NCI-H69 (cell line): ENCODE measurements around the gene ARL15.

Experiments
- DNase-seq: peaks from one replicate; lab custom pipeline; 2025; lab: John Stamatoyannopoulos, UW

The ARL15 gene

DNA sequence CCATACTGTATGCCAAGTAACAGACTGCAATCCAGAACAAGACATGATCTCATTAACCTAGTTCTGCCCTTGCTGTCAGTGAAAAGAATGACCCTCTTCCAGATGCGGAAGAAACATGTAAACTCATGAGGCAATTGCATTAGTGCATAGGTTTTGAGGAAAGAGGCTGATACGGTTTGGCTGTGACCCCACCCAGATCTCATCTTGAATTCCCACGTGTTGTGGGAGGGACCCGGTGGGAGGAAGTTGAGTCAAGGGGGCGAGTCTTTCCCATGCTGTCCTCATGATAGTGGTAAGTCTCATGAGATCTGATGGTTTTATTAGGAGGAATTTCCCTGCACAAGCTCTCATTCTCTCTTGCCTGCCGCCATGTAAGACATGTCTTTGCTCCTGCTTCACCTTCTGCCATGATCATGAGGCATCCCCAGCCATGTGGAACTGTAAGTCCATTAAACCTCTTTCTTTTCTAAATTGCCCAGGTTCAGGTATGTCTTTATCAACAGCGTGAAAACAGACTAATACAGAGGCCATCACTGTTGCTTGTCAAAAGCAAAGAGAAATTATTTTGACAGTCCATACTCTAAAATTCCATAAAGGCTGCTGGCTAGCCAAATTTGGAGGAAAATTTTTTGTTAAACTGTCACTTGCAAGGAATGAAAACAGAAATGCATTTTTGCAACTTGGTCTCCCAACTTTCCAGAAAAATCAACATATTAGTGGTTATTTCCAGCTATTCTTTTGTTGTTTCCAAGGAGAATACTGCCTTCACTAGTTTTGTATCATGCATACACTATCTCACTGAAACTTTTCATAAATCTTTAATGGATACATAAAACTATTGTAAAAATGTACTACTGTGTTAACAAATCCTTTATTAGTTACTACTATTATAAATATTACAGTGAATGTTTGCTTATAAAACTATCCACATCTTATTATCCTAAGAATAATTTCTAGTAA, 3.2 kb upstream of the ARL15 start:
- no peak for DNase-seq

DNA sequence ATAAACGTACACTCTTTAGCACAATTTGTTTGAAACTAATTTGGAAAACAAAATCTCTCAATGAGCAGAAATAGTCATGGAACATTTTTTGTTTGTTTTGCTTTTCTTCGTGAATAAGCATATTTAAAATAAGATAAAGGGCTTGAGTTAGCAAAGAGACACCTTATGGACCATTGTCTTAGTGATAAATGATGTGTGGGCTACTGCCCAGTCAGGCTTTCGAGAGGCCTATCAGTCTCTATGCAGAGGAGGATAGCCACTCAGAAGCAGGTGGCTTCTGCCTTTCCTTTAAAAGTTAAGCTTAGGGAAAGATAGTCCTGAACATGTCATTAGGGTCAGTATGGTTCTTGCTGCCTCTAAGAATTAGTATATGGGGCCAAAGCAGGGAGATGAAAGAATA, 2.1 kb upstream of the ARL15 start:
- DNase-seq = no peak

DNA sequence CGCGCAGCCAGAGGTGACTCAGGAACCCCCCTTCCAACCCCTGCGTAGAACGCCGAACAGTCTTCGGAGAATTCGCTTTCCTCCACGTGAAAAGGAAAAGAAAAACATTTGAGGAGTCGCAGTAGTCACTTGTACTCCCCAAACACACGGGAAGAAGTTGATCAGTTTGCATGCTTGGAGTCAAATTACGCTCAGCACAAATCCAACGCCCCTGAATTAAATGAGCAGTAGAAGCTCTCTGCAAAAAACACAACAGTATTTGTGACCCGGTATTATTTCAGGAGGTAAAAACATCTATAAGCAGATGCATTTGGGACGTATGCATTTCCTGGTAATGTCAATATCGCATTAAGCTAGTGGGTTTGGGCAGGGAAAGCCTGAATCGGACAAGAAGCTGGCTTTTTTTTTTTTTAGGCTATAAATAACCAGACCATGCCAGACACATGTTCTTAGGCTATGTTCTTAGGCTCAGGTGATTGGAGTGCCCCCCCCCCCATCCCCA, 854 bp upstream of the ARL15 start:
- DNase-seq = peak; percentile 74

DNA sequence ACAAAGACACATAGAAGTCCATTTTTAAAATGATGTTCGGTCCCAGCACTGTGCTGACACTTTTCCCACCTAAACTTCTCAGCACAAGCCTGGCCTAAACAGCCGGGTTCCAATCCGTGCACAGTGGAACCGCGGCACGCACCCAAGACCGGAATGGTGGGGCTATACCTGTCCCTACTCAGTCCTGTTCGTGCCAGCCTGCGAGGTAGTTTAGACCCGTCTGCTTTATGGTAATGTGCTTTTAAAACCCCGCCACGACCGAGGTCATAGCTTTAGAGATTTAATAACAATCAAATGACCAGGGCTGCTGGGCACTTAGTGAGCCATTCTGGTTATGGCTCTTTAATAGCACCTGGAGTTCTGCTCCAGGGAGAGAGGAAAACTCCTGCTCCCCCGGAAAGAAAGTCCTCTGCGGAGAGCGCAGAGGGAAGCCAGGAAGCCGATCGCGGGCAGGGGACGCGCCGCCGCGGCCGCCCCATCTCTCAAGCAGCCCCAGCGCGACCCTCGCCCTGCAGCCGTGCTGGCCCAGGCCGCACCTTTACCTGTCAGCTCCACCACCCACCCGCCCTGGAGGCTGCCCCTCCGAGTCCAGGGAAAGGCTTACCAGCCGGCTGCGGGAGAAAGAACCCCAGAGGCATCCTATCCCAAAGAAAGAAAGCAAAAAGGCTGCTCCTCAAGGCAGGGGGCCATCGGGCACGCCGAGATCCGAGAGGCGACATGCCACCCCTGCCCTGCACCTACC, 511 bp downstream of the ARL15 start:
- DNase-seq = peak; percentile 85

DNA sequence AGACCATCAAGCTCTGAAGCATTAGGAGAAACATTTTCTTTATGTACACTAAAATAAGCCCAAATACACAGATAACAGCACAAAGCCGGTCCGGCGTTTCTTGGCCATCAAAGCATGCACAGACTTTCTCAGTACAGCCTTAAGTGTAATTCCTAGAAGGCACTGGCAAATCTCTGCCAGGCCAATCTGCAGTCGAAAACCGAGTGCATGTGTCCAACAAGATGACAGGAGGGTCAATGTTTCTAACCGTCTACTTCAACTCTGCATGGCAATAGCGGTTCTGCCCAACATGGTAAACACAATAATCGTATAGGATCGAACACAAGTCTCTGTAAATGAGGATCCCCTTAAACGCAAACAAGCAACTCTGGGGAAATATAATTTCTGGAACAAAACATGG, 1.1 kb downstream of the ARL15 start:
- peak; percentile 65 for DNase-seq

DNA sequence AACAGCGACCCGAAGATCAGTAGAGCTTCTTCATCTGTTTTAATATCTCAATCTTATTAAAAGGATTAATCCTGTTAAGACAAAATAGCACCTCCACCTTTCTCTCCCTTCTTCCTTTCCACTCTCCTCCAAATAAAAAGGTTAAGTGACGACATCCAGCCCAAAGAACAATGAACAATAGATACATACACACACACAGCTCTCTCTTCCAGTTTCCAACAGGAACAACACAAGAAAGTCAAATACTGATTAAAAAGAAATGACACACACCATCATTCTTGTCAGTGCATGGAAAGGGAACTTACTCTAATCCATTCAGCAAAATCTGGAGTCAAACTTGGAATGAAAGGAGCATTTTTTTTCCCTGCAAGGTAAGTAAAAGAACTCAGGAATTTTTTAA, 2.8 kb downstream of the ARL15 start:
- DNase-seq = no peak

DNA sequence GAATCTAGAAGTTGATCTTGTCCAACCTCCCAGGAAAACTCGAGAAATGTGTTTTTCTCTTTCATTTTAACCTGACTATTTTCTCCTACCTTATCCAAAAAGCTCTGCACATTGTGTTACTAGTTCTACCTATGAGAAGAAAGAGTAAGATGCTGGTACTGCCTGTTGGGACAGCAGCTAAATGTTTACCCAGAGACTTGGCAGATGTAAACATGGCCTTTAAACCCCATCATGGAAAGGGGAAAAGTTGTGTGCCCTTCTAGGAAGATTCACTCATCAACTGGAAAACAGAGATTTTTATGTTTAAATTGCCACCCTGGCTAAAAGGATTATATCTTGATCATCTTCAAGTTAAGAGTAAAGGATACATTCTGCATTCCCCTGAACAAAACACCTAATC, 3.5 kb downstream of the ARL15 start:
- DNase-seq = no peak

DNA sequence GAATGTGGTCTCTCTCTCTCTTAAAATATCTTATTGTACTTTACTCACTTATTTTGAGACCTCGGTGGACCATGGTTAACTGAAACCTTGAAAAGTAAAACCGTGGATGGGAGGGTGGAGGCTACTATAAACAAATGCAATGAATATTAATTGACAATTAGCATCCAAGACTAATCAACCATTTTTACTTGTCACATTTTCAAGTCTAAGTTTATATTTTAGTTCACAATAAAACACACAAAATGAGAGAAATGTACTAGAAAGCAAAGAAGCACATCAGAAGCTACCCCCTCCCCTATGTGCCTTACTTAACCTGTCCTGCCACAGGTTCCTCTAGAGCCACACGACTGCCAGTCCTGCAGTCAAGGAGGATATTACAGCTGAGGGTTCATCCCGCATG, 4.6 kb downstream of the ARL15 start:
- no peak for DNase-seq

DNA sequence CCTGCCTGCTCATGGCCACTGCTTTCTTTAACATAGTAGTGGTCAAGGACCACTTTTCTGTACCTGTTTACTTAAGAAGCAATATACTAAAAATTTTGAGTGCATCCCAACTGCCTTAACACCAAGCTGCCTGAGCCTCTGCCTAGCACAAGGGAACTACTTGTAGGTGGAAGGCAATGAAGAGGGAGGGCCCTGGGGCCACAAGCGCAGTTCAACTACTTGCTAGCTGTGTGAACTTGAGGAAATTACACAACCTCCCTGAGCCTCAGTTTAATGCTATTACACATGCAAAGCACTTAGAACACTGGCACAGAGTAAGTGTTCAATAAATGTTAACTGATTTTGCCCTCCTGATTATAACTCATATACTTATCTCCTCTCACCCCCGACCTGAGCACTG, 6.3 kb downstream of the ARL15 start:
- no peak for DNase-seq

DNA sequence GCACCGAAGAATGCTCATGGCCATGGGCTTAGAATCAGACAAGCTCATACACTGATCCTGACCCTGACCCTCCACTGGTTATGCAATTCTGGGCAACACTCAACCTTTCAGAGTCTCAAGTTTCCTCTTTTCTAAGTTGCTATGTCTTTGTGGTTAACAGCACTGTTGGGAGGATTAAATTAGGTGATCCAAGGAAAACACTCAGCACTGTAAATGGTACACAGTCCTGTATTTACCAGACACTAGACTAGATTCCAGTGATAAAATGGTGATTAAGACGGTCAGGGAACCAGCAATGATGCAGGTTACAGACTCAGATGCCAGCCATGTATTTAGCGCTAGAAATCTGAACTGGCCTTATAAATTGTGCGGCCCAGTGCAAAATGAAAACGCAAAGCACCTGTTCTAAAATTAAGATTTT, 8.1 kb downstream of the ARL15 start:
- DNase-seq = peak; percentile 12

DNA sequence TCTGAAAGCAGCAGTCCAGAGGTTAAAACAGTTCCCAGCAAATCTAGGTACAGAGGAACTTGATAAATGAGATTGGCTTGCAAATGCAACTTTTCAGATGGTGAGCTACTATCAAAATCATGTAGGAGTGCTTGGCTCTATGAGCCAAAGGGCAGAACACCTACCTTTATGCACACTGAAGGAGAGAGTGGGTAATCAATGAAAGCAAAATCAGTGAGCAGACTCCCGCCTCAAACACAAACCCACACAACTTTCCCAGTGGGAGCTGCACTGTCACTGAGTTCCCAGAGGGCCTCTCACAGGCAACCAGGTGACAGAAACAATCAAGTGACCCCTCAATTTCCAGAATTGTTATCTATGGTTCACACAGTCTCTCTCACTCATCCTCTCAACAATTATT, 8.5 kb downstream of the ARL15 start:
- DNase-seq = no peak

DNA sequence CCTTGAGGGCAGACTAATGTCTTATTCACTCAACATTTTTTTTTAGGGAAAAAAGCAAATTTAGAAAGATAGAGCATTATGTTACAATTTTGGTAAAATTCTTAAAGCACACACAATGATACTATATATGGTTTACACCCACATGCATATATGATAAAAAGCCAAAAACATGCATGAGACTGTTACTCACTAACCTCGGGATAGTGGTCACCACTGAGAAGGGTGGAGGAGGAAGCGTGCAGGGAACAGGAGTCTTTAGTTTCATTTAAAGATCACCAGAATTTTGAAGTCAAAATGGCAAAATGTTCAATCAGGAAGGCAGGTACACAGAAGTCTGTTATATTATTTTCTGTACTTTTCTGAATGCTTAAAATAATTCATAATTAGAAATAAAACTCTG, 9.2 kb downstream of the ARL15 start:
- no peak for DNase-seq

DNA sequence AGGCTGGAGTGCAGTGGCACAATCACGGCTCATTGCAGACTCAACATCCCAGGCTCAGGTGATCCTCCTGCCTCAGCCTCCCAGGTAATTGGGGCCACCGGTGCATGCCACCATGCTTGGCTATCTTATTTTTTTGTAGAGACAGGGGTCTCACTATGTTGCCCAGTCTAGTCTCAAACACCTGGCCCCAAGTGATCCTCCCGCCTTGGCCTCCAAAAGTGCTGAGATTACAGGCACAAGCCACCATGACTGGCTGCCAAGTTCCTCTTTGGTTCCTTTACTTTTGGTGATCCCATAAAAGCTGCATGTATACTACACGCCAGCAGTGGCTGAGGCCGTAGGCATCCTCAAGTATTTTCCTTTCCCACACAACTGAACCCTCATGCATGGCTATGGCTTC, 11.4 kb downstream of the ARL15 start:
- DNase-seq = no peak

DNA sequence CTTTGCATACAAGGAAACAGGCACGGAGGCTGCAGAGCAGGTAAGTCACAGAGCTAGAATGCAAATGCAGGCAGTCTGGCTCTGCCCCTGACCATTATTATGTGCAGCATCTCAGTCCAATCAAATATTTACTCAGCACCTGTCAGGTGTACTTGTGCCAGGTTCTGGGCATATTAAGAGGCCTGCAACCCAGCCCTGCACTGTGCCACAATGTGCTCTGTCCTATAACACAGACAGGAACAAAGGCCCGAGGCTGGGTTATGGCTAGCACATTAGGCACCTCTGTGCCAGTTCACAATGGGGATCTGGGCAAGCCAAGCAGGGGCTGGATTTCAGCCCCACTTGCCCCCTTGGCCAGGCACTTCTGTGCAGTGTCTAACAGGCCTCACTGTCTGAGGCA, 14.0 kb downstream of the ARL15 start:
- peak; percentile 95 for DNase-seq

DNA sequence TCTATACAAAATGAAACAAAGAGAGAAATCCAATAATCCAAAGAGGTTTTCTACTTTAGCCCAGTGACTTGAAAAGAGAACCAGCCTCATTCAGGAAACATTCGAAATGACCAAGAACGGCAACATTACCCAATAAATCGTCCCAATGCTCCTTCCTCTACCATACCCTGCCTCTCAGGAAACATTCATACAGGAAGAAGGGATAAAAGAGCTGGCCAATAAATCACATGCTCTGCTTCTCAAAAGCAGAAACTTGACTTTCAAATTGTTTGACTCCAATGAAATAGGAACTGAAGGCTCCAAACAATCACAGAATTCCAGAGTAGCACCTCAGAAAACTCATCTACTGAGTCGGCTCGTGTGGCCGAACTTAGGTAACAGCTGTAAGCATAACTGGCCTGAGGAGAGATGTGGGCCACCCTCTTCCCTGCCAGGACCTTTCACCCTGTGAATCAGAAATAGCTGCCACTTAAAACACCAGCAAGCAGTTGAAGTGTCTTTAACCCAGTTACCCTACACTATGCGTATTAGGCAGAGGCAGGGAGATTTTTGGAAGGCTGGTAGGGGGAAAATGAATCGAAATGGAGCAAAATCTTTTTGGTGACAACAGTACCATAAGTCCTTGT, 14.6 kb downstream of the ARL15 start:
- peak; percentile 53 for DNase-seq

DNA sequence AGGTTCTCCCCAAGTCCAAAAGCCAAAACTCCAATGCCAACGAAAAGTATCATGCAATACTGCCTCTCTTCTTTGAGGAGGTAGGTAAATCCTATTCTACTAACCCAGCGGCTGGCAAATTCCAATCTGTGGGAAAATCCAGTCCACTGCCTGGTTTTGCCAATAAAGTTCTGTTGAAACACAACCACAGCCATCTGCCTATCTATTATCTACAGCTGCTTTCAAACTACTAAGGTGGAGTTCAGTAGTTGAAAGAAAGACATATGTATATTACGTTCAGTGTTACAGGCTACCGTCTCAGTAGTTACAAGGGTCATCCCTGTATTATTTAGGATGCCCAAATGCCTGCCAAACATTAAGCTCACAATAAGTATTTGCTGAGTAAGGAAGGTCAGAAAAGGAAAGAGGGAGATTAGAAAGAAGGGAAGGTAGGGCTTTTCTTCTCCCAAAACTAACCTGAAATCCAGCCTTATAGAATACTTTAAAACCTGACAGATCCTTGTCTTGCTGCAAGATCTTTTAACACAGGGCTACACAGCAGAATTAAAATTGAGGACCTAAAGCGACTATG, 16.2 kb downstream of the ARL15 start:
- peak; percentile 24 for DNase-seq

DNA sequence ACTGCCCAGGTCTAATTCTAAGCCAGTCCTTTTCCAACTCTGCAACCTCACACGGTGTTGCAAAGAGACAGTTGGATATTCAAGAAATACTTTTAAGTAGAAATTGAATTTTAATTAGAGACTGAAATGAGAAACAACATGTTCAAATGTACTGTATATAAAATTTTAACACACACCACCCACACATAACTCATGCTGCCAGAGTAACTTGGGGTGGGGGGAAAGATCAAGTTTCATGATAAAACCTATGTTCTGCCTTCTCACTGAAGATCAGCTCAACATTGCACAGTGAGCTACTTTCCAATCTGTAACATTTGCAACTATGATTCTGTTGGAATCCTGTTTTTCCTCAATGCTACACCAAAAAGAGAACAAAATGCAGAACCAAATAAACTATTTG, 17.5 kb downstream of the ARL15 start:
- DNase-seq = no peak

DNA sequence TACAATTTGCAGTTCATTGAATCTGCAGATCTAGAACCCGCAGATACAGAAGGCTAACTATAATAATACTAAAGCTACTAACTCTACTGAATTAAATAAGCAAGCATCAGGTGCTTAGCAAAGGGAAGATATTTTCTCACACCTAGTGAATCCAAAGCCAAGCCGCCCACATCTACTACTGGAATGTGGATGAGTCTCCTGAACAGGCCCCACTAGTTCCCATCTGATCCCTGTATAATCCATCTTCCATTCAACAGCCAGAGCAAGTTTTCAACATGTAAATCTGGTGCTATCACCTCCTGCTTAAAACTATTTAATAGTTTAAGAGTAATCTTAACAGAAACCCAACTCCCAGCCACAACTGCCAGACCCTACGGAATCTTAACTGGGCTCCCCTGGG, 18.9 kb downstream of the ARL15 start:
- DNase-seq = no peak

DNA sequence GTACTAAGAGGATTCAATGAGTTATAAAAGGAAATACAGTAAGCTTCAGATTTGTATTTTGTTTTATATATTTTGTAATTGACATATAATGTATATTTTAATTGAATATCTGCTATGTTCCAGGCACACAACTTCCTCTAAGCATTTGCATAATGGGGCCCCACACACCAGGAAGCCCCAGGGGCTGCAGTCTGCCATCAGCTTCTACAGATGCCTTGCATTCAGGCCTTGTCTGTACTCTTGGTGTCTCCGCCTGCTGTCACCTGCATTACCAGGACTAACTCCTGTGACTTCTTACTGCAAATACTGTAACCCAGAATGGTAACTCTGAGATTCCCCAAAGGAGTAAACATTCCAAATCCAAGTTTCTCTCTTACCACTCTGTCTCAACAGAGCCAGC, 20.6 kb downstream of the ARL15 start:
- DNase-seq = peak; percentile 22

DNA sequence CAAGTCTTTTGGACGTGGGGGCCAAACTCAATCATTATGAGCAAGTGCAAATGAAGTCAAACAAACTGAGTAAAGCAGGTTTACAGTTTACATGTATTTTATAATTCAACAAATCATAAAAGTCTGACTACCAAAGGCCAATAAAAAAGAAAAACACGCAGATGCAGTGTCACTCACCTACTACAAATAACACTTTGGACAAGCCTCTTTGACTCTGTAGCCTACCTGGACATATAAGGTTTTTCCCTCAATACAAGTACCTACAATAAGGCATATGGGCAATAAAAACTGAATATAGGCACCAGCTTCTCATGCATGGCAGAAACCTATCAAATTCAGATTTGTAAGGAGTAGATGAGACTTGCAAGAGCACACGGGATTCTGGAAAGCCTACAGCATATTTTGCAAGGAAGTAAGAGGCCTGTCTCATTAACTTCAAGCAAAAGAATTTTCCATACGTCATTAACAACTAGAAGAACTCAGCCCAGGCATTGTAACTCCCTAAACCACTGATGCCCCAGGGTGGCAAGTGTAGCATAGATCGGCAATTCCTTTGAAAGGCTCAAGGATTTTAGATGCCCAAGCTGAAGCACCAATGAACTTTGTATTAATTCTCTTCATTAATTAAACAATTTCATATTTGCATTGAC, 21.7 kb downstream of the ARL15 start:
- DNase-seq = no peak

DNA sequence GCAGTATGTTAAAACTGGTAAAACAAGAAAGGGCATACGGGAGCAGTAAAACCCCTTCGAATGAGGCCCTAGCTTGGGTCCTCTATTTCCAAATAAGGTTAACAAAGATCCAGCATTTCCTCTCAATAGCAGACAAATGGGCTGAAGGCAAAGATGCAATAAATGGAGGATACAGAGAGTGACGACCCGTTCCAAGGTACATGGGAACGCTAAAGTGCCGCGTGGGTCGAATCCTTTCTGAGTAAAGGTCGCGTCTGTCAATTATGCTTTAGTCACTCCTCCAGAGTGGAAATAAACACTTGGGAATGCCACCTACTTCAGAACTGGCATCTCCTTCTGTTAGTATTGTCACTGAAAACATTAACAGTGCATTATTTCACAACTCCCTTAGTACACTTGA, 24.7 kb downstream of the ARL15 start:
- peak; percentile 10 for DNase-seq

DNA sequence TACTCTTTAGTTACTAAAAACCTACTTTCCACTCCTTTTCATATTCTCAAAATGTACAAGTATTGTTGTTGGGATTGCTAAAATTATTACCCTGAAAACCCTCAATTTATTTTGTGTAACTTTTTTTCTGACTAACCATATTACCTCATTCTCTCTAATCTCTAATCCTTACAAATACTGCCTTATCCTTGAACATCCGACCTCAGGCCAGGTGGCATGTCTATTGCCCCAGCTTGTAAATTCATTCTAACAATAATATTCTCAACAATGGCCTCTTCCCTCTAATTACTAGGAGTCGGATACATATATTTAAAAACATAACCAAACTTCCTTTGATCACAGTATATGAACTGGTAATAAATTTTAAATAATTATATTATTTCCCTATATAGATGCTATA, 25.8 kb downstream of the ARL15 start:
- DNase-seq = no peak
